Nephron progenitor cell (in vitro differentiated cells): Measurements from ENCODE around the gene GRIK3.

Experiments used
- DNase-seq: peaks from one replicate; pipeline ENCODE4 v3.0.0; 2021
- H3K27ac Mint-ChIP-seq: 2 replicates; pipeline ENCODE4 v1.8.0; 2021; ENCODE audit warnings: mild to moderate bottlenecking, moderate library complexity, mixed read lengths
- H3K27me3 Mint-ChIP-seq: 2 replicates; pipeline ENCODE4 v1.8.0; 2021; ENCODE audit warnings: mild to moderate bottlenecking, low read depth, mixed read lengths; ENCODE audit not compliant: poor library complexity
- H3K36me3 Mint-ChIP-seq: 2 replicates; pipeline ENCODE4 v1.8.0; 2021; ENCODE audit warnings: low read depth, mixed read lengths
- H3K4me1 Mint-ChIP-seq: 2 replicates; pipeline ENCODE4 v1.8.0; 2021; ENCODE audit warnings: mixed read lengths
- H3K4me3 Mint-ChIP-seq: 2 replicates; pipeline ENCODE4 v1.8.0; 2021; ENCODE audit warnings: mild to moderate bottlenecking, moderate library complexity, mixed read lengths
- H3K9me3 Mint-ChIP-seq: 2 replicates; pipeline ENCODE4 v1.8.0; 2021; ENCODE audit warnings: mild to moderate bottlenecking, moderate library complexity, mixed read lengths
- CTCF ChIP-seq: fragments of 200-600 bp; sonication (generic); IDR thresholded peaks from 2 replicates; pipeline ENCODE4 v1.5.0; 2021; ENCODE audit warnings: antibody characterized with exemption

GRIK3 gene

GRCh38 chr1:36851087-36851486 lies 183.2 kb downstream of the GRIK3 start:
- H3K27me3 Mint-ChIP-seq: peaks cover 23% of the 10 kb centered on the region
- no peak overlapping the region for H3K4me3 Mint-ChIP-seq
- DNase-seq: no peak
- peaks cover 14% of the 10 kb centered on the region for H3K4me1 Mint-ChIP-seq
- no peak overlapping the region for H3K27ac Mint-ChIP-seq
- H3K9me3 Mint-ChIP-seq: no peaks in the 10 kb centered on the region
- H3K36me3 Mint-ChIP-seq: no peaks in the 10 kb centered on the region
- no peak for TF ChIP-seq CTCF

DNA sequence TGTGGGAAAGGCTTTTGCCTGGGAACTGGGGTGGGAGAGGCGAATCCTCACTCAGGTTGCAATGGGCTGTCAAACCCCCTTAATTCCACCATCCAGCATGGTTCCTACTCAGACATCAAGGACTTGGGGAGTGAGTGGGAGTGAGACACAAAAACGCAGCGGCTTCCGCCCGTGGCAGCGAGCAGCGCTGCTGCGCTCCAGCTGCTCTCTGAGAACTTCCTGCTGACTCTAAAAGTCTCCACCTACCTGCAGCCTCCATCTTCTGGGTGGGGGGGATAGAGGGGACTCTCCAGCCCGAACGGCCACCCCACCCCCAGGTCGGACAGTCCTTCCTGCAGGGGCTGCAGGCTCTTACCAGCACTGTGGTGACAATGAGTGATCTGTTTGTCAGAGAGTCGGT lies 184.4 kb downstream of the GRIK3 start:
- Mint-ChIP-seq H3K36me3 (no peaks in the 10 kb centered on the region), H3K27ac (no peak overlapping the region), H3K9me3 (no peaks in the 10 kb centered on the region), H3K27me3 (peaks cover 13% of the 10 kb centered on the region), H3K4me3 (no peak overlapping the region), H3K4me1 (peaks cover 14% of the 10 kb centered on the region)
- TF ChIP-seq CTCF: no peak
- DNase-seq: no peak

DNA sequence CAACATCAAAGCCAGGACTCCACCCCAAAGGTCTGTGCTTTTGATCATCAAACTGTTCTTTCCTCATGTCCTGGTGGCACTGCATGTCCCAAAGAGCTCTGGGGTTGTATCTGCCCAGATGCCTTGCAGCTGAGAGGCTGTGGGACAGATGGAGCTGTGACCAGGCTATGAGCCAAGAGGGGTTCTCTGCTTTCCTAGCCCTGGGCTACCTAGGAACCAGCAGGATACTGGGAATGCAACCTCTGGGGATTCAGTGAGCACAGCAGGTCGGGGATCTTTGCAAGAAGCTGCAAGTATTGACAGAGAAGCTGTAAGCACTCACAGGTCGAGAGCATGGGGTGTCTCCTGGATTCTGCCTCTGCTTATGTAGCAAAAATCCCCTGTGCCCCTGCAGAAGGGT lies 186.6 kb downstream of the GRIK3 start:
- Mint-ChIP-seq H3K4me1 (peaks cover 14% of the 10 kb centered on the region), H3K27ac (no peak overlapping the region)

DNA sequence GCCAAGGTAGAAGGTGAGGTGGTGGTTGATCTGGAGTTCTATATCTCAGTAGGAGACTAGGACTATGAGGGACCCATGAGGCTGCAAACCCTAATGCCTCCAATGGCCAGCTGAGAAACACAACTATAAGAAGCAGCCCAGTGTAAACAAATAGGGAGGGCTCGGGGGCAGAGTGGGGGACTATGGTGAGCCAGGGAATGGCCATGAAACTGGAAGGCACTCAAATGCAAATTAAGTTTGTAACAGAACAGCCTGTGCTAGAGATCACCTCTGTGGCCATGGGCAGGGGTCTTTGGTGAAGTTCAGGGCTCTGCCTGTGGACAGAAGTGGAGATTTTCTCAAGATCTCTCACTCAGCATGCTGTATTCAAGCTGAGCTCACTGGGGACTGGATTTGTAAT lies 187.1 kb downstream of the GRIK3 start:
- Mint-ChIP-seq H3K4me3 (no peak overlapping the region), H3K9me3 (no peaks in the 10 kb centered on the region)

More for the DNA sequence above, 186.6 kb downstream of the GRIK3 start:
- no peak for DNase-seq
- Mint-ChIP-seq H3K27me3 (peaks cover 13% of the 10 kb centered on the region), H3K4me3 (no peak overlapping the region), H3K9me3 (no peaks in the 10 kb centered on the region), H3K36me3 (no peaks in the 10 kb centered on the region)
- no peak for TF ChIP-seq CTCF

DNA sequence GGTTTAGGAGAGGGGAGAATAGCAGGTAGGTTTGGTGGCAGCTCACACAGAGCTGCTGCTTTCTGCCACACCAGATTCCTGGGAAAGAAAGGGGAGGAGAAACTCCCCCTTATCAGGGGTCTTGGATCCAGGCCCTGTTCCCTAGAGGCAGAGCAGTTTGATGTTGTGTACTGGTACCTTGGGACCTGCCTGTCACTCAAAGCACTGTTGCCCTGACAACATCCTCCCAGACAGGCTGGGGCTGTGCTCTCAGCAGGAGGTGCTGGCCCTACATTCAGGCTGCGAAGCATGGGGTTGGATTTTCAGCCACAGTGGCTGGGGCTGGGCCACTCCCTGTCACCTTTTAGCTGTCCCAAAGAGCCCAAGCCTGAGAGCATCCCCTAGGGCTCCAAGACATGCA lies 188.0 kb downstream of the GRIK3 start:
- TF ChIP-seq CTCF: no peak
- H3K9me3 Mint-ChIP-seq: no peaks in the 10 kb centered on the region
- no peak for DNase-seq
- H3K27ac Mint-ChIP-seq: no peak overlapping the region
- no peak overlapping the region for H3K4me3 Mint-ChIP-seq
- peaks cover 6% of the 10 kb centered on the region for H3K27me3 Mint-ChIP-seq
- H3K4me1 Mint-ChIP-seq: peaks cover 25% of the 10 kb centered on the region
- no peaks in the 10 kb centered on the region for H3K36me3 Mint-ChIP-seq

More for the DNA sequence above, 187.1 kb downstream of the GRIK3 start:
- H3K27me3 Mint-ChIP-seq: peaks cover 13% of the 10 kb centered on the region
- no peak for TF ChIP-seq CTCF
- no peak overlapping the region for H3K27ac Mint-ChIP-seq
- DNase-seq: no peak
- no peaks in the 10 kb centered on the region for H3K36me3 Mint-ChIP-seq
- H3K4me1 Mint-ChIP-seq: peaks cover 18% of the 10 kb centered on the region

DNA sequence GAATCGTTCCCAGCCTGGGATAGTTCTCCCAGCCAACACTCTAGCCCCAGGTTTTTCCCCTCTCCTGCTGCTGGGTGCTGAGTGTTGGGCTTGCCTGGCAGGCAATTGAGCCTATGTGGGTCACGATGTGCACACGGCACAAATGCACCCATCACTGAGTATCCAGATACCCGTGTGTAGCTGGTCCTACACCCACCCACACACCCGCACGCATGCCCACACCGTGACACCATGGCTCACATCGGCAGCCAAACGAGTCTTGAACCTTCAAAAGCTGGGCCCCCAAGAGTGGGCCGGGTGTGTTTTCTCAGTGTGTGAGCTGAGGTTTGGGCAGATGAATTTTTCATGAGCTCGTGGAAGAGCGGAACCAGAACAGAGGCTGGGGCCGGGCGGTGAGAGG lies 188.5 kb downstream of the GRIK3 start:
- Mint-ChIP-seq H3K27ac (peak overlapping the region; percentile 57), H3K36me3 (no peaks in the 10 kb centered on the region), H3K4me1 (peaks cover 23% of the 10 kb centered on the region), H3K27me3 (peaks cover 8% of the 10 kb centered on the region), H3K9me3 (no peaks in the 10 kb centered on the region), H3K4me3 (no peak overlapping the region)
- DNase-seq: no peak
- no peak for TF ChIP-seq CTCF
